ENCODE measurements around the gene KMT2A.

- TF ChIP-seq, protein P1, sequence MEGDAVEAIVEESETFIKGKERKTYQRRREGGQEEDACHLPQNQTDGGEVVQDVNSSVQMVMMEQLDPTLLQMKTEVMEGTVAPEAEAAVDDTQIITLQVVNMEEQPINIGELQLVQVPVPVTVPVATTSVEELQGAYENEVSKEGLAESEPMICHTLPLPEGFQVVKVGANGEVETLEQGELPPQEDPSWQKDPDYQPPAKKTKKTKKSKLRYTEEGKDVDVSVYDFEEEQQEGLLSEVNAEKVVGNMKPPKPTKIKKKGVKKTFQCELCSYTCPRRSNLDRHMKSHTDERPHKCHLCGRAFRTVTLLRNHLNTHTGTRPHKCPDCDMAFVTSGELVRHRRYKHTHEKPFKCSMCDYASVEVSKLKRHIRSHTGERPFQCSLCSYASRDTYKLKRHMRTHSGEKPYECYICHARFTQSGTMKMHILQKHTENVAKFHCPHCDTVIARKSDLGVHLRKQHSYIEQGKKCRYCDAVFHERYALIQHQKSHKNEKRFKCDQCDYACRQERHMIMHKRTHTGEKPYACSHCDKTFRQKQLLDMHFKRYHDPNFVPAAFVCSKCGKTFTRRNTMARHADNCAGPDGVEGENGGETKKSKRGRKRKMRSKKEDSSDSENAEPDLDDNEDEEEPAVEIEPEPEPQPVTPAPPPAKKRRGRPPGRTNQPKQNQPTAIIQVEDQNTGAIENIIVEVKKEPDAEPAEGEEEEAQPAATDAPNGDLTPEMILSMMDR (IDR thresholded peaks at IDR 0.05) = no peak
- no peak for TF ChIP-seq POLR2A (IDR thresholded peaks at IDR 0.05)
Measured at GRCh38 chr11:118485273-118485672, 49.0 kb downstream of the KMT2A start.

All from thyroid gland (tissue), 4 donors.